GM12891 (cell line): ENCODE measurements around the gene CAPSL.

ENCODE experiments used
- PAX5 ChIP-seq: IDR thresholded peaks from 2 replicates; pipeline ENCODE4 v1.6.1; 2011; ENCODE audit warnings: low read length, moderate library complexity, mild to moderate bottlenecking; ENCODE audit not compliant: insufficient read depth, severe bottlenecking
- POLR2A ChIP-seq: IDR thresholded peaks from 2 replicates; pipeline ENCODE4 v1.6.1; 2011; ENCODE audit warnings: low read depth, low read length, control low read depth
- POLR2AphosphoS5 ChIP-seq: IDR thresholded peaks from 2 replicates; pipeline ENCODE4 v1.6.1; 2011; ENCODE audit warnings: low read depth, low read length, control low read depth
- POU2F2 ChIP-seq: IDR thresholded peaks from 2 replicates; pipeline ENCODE4 v1.6.1; 2011; ENCODE audit warnings: low read depth, mild to moderate bottlenecking, control low read depth, low read length, moderate library complexity
- SPI1 ChIP-seq: IDR thresholded peaks from 2 replicates; pipeline ENCODE4 v1.6.1; 2011; ENCODE audit warnings: low read depth, low read length, control low read depth
- TAF1 ChIP-seq: IDR thresholded peaks from 2 replicates; pipeline ENCODE4 v1.6.1; 2011; ENCODE audit warnings: low read depth, low read length, control low read depth

- TF ChIP-seq POLR2A (no peak), POLR2AphosphoS5 (no peak), TAF1 (no peak), PAX5 (no peak), SPI1 (no peak), POU2F2 (no peak)
Measured at GRCh38 chr5:35881758-35882157, 56.7 kb downstream of the CAPSL start.
